ENCODE data around the gene CDCP2. TPM values are rescaled to one million over a fixed set of nuclear protein-coding genes. Genes with fewer than 3 reads are reported as not detected.
"Not testable (repeated sequence)": the region's sequence is repeated elsewhere in the genome, so short reads cannot be mapped to it uniquely, and the experiment has no call there.

CDCP2 gene
- total and polyA plus RNA-seq, 5 experiments from 2014 or later, result 0.16 TPM; not detected in 4

GRCh38 chr1:54103414-54103813 lies 49.4 kb downstream of the CDCP2 start:
- no peak for DNase-seq
- Mint-ChIP-seq H3K4me1 (peaks cover 0 to 7% (median 4%) of the 10 kb centered on the region in 4 donors), H3K27ac (no peak overlapping the region), H3K9me3 (no peaks in the 10 kb centered on the region), H3K4me3 (no peak overlapping the region), H3K36me3 (peaks cover 5 to 22% (median 19%) of the 10 kb centered on the region in 3 donors), H3K27me3 (no peaks in the 10 kb centered on the region)
- ATAC-seq, result no peak
- POLR2A ChIA-PET, result no interaction called here

- ATAC-seq, result no peak
- no peak overlapping the region for H3K4me3 Mint-ChIP-seq
- peak overlapping the region in 1 of 10 donors; percentile 16 for H3K27ac Mint-ChIP-seq
- H3K4me1 Mint-ChIP-seq, result peaks cover 0 to 11% (median 7%) of the 10 kb centered on the region in 4 donors
- POLR2A ChIA-PET, result no interaction called here
- H3K9me3 Mint-ChIP-seq, result no peaks in the 10 kb centered on the region
- no peak for DNase-seq
- peaks cover 11 to 43% (median 31%) of the 10 kb centered on the region in 3 donors for H3K36me3 Mint-ChIP-seq
- H3K27me3 Mint-ChIP-seq, result no peaks in the 10 kb centered on the region
These were observed 52.3 kb downstream of the CDCP2 start for GRCh38 chr1:54100500-54100899.

- peak overlapping the region in 5 of 10 donors; percentile 2 to 49 (median 30) for H3K27ac Mint-ChIP-seq
- peaks cover 0 to 11% (median 7%) of the 10 kb centered on the region in 4 donors for H3K4me1 Mint-ChIP-seq
- no peaks in the 10 kb centered on the region for H3K27me3 Mint-ChIP-seq
- H3K4me3 Mint-ChIP-seq, result no peak overlapping the region
- no peaks in the 10 kb centered on the region for H3K9me3 Mint-ChIP-seq
- POLR2A ChIA-PET, result no interaction called here
- H3K36me3 Mint-ChIP-seq, result peaks cover 11 to 52% (median 31%) of the 10 kb centered on the region in 3 donors
- ATAC-seq (no peak), DNase-seq (no peak)
These were observed 53.7 kb downstream of the CDCP2 start for GRCh38 chr1:54099061-54099610.

- POLR2A ChIA-PET, result no interaction called here
- ATAC-seq (no peak), DNase-seq (no peak)
- H3K9me3 Mint-ChIP-seq, result no peaks in the 10 kb centered on the region
- H3K4me3 Mint-ChIP-seq, result no peak overlapping the region
- peak overlapping the region in 2 of 10 donors; percentile 4 to 58 for H3K27ac Mint-ChIP-seq
- peaks cover 11 to 68% (median 20%) of the 10 kb centered on the region in 3 donors for H3K36me3 Mint-ChIP-seq
- H3K4me1 Mint-ChIP-seq, result peaks cover 0 to 13% (median 7%) of the 10 kb centered on the region in 4 donors
- no peaks in the 10 kb centered on the region for H3K27me3 Mint-ChIP-seq
These were observed 55.9 kb downstream of the CDCP2 start for GRCh38 chr1:54096877-54097240.

GRCh38 chr1:54096227-54096876 lies 56.4 kb downstream of the CDCP2 start:
- DNase-seq (no peak), ATAC-seq (no peak)
- no peak overlapping the region for H3K4me3 Mint-ChIP-seq
- POLR2A ChIA-PET, result no interaction called here
- H3K27ac Mint-ChIP-seq, result peak overlapping the region in 3 of 10 donors; percentile 4 to 58 (median 16)
- no peaks in the 10 kb centered on the region for H3K27me3 Mint-ChIP-seq
- peaks cover 0 to 13% (median 7%) of the 10 kb centered on the region in 4 donors for H3K4me1 Mint-ChIP-seq
- H3K36me3 Mint-ChIP-seq, result peaks cover 11 to 69% (median 17%) of the 10 kb centered on the region in 3 donors
- no peaks in the 10 kb centered on the region for H3K9me3 Mint-ChIP-seq

GRCh38 chr1:54095546-54096226 lies 57.1 kb downstream of the CDCP2 start:
- POLR2A ChIA-PET, result no interaction called here
- Mint-ChIP-seq H3K4me3 (no peak overlapping the region), H3K27me3 (no peaks in the 10 kb centered on the region), H3K36me3 (peaks cover 11 to 68% (median 13%) of the 10 kb centered on the region in 3 donors), H3K27ac (peak overlapping the region in 3 of 10 donors; percentile 26 to 41 (median 33)), H3K9me3 (no peaks in the 10 kb centered on the region), H3K4me1 (peaks cover 0 to 13% (median 6%) of the 10 kb centered on the region in 4 donors)
- no peak for DNase-seq
- ATAC-seq, result no peak

- ATAC-seq, H3K27me3 Mint-ChIP-seq, H3K4me3 Mint-ChIP-seq, H3K27ac Mint-ChIP-seq, POLR2A ChIA-PET, DNase-seq, H3K9me3 Mint-ChIP-seq: not testable (repeated sequence)
- peaks cover 6 to 67% (median 11%) of the 10 kb centered on the region in 3 donors for H3K36me3 Mint-ChIP-seq
- H3K4me1 Mint-ChIP-seq, result peaks cover 0 to 11% (median 5%) of the 10 kb centered on the region in 4 donors
These were observed 58.1 kb downstream of the CDCP2 start for GRCh38 chr1:54094730-54095105.

- ATAC-seq (no peak), DNase-seq (no peak)
- Mint-ChIP-seq H3K36me3 (peaks cover 6 to 68% (median 12%) of the 10 kb centered on the region in 3 donors), H3K27ac (peak overlapping the region in 1 of 10 donors; percentile 39), H3K27me3 (no peaks in the 10 kb centered on the region), H3K4me3 (no peak overlapping the region), H3K9me3 (no peaks in the 10 kb centered on the region), H3K4me1 (peaks cover 0 to 11% (median 5%) of the 10 kb centered on the region in 4 donors)
- POLR2A ChIA-PET, result no interaction called here
These were observed 58.6 kb downstream of the CDCP2 start for GRCh38 chr1:54094001-54094729.

- Mint-ChIP-seq H3K9me3 (no peaks in the 10 kb centered on the region), H3K36me3 (peaks cover 3 to 59% (median 6%) of the 10 kb centered on the region in 3 donors)
These were observed 61.1 kb downstream of the CDCP2 start for GRCh38 chr1:54091666-54092065.

GRCh38 chr1:54088385-54088784 lies 64.4 kb downstream of the CDCP2 start:
- H3K27ac Mint-ChIP-seq, result no peak overlapping the region
- no peaks in the 10 kb centered on the region for H3K9me3 Mint-ChIP-seq
- peaks cover 0 to 52% (median 3%) of the 10 kb centered on the region in 3 donors for H3K36me3 Mint-ChIP-seq
- ATAC-seq (no peak), DNase-seq (no peak)
- POLR2A ChIA-PET, result no interaction called here
- H3K27me3 Mint-ChIP-seq, result no peaks in the 10 kb centered on the region
- H3K4me1 Mint-ChIP-seq, result no peaks in the 10 kb centered on the region
- no peak overlapping the region for H3K4me3 Mint-ChIP-seq

More at GRCh38 chr1:54091666-54092065, 61.1 kb downstream of the CDCP2 start:
- Mint-ChIP-seq H3K4me1 (peaks cover 0 to 6% (median 2%) of the 10 kb centered on the region in 4 donors), H3K4me3 (no peak overlapping the region), H3K27me3 (no peaks in the 10 kb centered on the region), H3K27ac (peak overlapping the region in 1 of 10 donors; percentile 9)
- POLR2A ChIA-PET, result no interaction called here
- ATAC-seq (no peak), DNase-seq (no peak)

GRCh38 chr1:54086754-54087153 lies 66.0 kb downstream of the CDCP2 start:
- ATAC-seq, result no peak
- H3K9me3 Mint-ChIP-seq, result no peaks in the 10 kb centered on the region
- H3K4me3 Mint-ChIP-seq, result no peak overlapping the region
- peaks cover 0 to 3% (median 1%) of the 10 kb centered on the region in 4 donors for H3K4me1 Mint-ChIP-seq
- H3K36me3 Mint-ChIP-seq, result peaks cover 0 to 44% (median 3%) of the 10 kb centered on the region in 3 donors
- no peaks in the 10 kb centered on the region for H3K27me3 Mint-ChIP-seq
- POLR2A ChIA-PET, result no interaction called here
- H3K27ac Mint-ChIP-seq, result peak overlapping the region in 2 of 10 donors; percentile 63 to 84
- no peak for DNase-seq

GRCh38 chr1:54084794-54085193 lies 68.0 kb downstream of the CDCP2 start:
- POLR2A ChIA-PET, result no interaction called here
- no peaks in the 10 kb centered on the region for H3K27me3 Mint-ChIP-seq
- H3K27ac Mint-ChIP-seq, result no peak overlapping the region
- H3K4me1 Mint-ChIP-seq, result peaks cover 2 to 6% (median 5%) of the 10 kb centered on the region in 4 donors
- no peaks in the 10 kb centered on the region for H3K9me3 Mint-ChIP-seq
- DNase-seq, result no peak
- H3K4me3 Mint-ChIP-seq, result no peak overlapping the region
- no peak for ATAC-seq
- peaks cover 0 to 39% (median 3%) of the 10 kb centered on the region in 3 donors for H3K36me3 Mint-ChIP-seq
